ENCODE measurements around the gene DAB1.

- TF ChIP-seq SREBF1 (IDR thresholded peaks at IDR 0.05; ENCODE audit: low read length) (no peak), JUNB (IDR thresholded peaks at IDR 0.05) (no peak), POU2F2 (IDR thresholded peaks at IDR 0.05; ENCODE audit: borderline replicate concordance, low read depth, low read length) (no peak), CTCF (IDR thresholded peaks at IDR 0.05 in 2 of 3, conservative IDR thresholded peaks at IDR 0.05 in 1 of 3; ENCODE audit: control insufficient read depth in 2 of 3, extremely low read depth in 1 of 3, insufficient read depth in 1 of 3, low read depth in 3 of 3, low read length in 3 of 3) (no peak), POLR2AphosphoS5 (IDR thresholded peaks at IDR 0.05; ENCODE audit: low read length) (no peak), MXI1 (IDR thresholded peaks at IDR 0.05; ENCODE audit: low read depth, low read length) (no peak), EZH2 (IDR thresholded peaks at IDR 0.05; ENCODE audit: borderline replicate concordance, control insufficient read depth, low read depth, low read length) (no peak)
These were observed 167.9 kb downstream of the DAB1 start for GRCh38 chr1:57255945-57256344.
